HEK293T (cell line): ENCODE results near the gene AKT3.

ENCODE experiments used
- CTCF ChIA-PET: fragments of 350-600 bp; formaldehyde crosslinking; extraction: SDS; loops from one replicate; lab custom pipeline; 2021; ENCODE audit warnings: antibody characterized with exemption, inconsistent platforms; lab: Yijun Ruan, JAX
- POLR2A ChIA-PET: fragments of 350-600 bp; formaldehyde crosslinking; extraction: SDS; loops from one replicate; lab custom pipeline; 2020; ENCODE audit warnings: antibody characterized with exemption, inconsistent platforms; lab: Yijun Ruan, JAX
- DNase-seq: peaks from one replicate; pipeline ENCODE4 v3.0.0; 2012; ENCODE audit warnings: mixed read lengths; ENCODE audit errors: extremely low spot score
- ARNT ChIP-seq: fragments of 450-650 bp; IDR thresholded peaks from 2 replicates; pipeline ENCODE4 v1.6.1; 2017; ENCODE audit warnings: mild to moderate bottlenecking
- BHLHE40 ChIP-seq: fragments of 450-650 bp; IDR thresholded peaks from 2 replicates; pipeline ENCODE4 v1.6.1; 2016; ENCODE audit warnings: mild to moderate bottlenecking, moderate library complexity, borderline replicate concordance
- CTBP1 ChIP-seq: fragments of 450-650 bp; IDR thresholded peaks from 2 replicates; pipeline ENCODE4 v1.6.1; 2016; ENCODE audit warnings: borderline replicate concordance
- ELF4 ChIP-seq: fragments of 450-650 bp; IDR thresholded peaks from 2 replicates; pipeline ENCODE4 v1.6.1; 2017; ENCODE audit warnings: antibody characterized with exemption
- FOXA1 ChIP-seq: fragments of 450-650 bp; IDR thresholded peaks from 2 replicates; pipeline ENCODE4 v1.6.1; 2016; ENCODE audit warnings: mild to moderate bottlenecking
- FOXK2 ChIP-seq: fragments of 450-650 bp; IDR thresholded peaks from 2 replicates; pipeline ENCODE4 v1.6.1; 2016; ENCODE audit warnings: mild to moderate bottlenecking
- FOXM1 ChIP-seq: fragments of 450-650 bp; IDR thresholded peaks from 2 replicates; pipeline ENCODE4 v1.6.1; 2017; ENCODE audit warnings: mild to moderate bottlenecking, borderline replicate concordance
- HDGF ChIP-seq: fragments of 450-650 bp; IDR thresholded peaks from 2 replicates; pipeline ENCODE4 v1.6.1; 2017; ENCODE audit warnings: antibody characterized with exemption, borderline replicate concordance
- L3MBTL2 ChIP-seq: fragments of 450-650 bp; conservative IDR thresholded peaks from 2 replicates; pipeline ENCODE4 v1.6.1; 2016; ENCODE audit warnings: mild to moderate bottlenecking
- LEF1 ChIP-seq: fragments of 450-650 bp; IDR thresholded peaks from 2 replicates; pipeline ENCODE4 v1.6.1; 2017; ENCODE audit warnings: mild to moderate bottlenecking, borderline replicate concordance
- NFRKB ChIP-seq: fragments of 450-650 bp; IDR thresholded peaks from 2 replicates; pipeline ENCODE4 v1.6.1; 2016; ENCODE audit warnings: mild to moderate bottlenecking, moderate library complexity
- PKNOX1 ChIP-seq: fragments of 450-650 bp; IDR thresholded peaks from 2 replicates; pipeline ENCODE4 v1.6.1; 2016
- SP1 ChIP-seq: fragments of 450-650 bp; IDR thresholded peaks from 2 replicates; pipeline ENCODE4 v1.6.1; 2017
- SUZ12 ChIP-seq: fragments of 450-650 bp; IDR thresholded peaks from 2 replicates; pipeline ENCODE4 v1.6.1; 2016; ENCODE audit warnings: mild to moderate bottlenecking
- TARDBP ChIP-seq: fragments of 450-650 bp; IDR thresholded peaks from 2 replicates; pipeline ENCODE4 v1.6.1; 2016
- ZNF384 ChIP-seq: fragments of 450-650 bp; IDR thresholded peaks from 2 replicates; pipeline ENCODE4 v1.6.1; 2016

The AKT3 gene

GRCh38 chr1:243585982-243586381 is 264.1 kb downstream of the AKT3 start:
- ChIA-PET CTCF (no interaction called here), POLR2A (no interaction called here)
- TF ChIP-seq PKNOX1 (no peak), FOXA1 (no peak), FOXK2 (no peak), ARNT (no peak), ZNF384 (no peak), SP1 (no peak), HDGF (no peak), LEF1 (no peak), ELF4 (no peak), FOXM1 (no peak), NFRKB (no peak), TARDBP (no peak), BHLHE40 (no peak), SUZ12 (no peak), L3MBTL2 (no peak), CTBP1 (no peak)
- DNase-seq, result no peak

- no peak for TF ChIP-seq L3MBTL2
- TF ChIP-seq SP1, result no peak
- TF ChIP-seq FOXM1, result no peak
- TF ChIP-seq BHLHE40, result no peak
- no peak for TF ChIP-seq FOXA1
- no peak for TF ChIP-seq NFRKB
- POLR2A ChIA-PET, result no interaction called here
- DNase-seq, result no peak
- CTCF ChIA-PET, result no interaction called here
Observed at GRCh38 chr1:243582326-243582725, 267.7 kb downstream of the AKT3 start.

- CTCF ChIA-PET, result no interaction called here
- POLR2A ChIA-PET, result no interaction called here
- no peak for DNase-seq
- TF ChIP-seq FOXK2, result no peak
- no peak for TF ChIP-seq HDGF
- no peak for TF ChIP-seq CTBP1
- TF ChIP-seq FOXM1, result no peak
- TF ChIP-seq NFRKB, result no peak
- TF ChIP-seq ZNF384, result no peak
- TF ChIP-seq ELF4, result no peak
- TF ChIP-seq SP1, result no peak
- no peak for TF ChIP-seq LEF1
- TF ChIP-seq BHLHE40, result no peak
Observed at GRCh38 chr1:243580984-243581383, 269.1 kb downstream of the AKT3 start.

- CTCF ChIA-PET, result no interaction called here
- POLR2A ChIA-PET, result no interaction called here
- TF ChIP-seq L3MBTL2 (no peak), ELF4 (no peak), SP1 (no peak), CTBP1 (no peak), NFRKB (no peak), HDGF (no peak), BHLHE40 (no peak), PKNOX1 (no peak), FOXA1 (no peak), ZNF384 (no peak), FOXM1 (no peak), LEF1 (no peak)
- DNase-seq, result no peak
Observed at GRCh38 chr1:243580072-243580471, 270.0 kb downstream of the AKT3 start.

- TF ChIP-seq FOXM1 (no peak), ZNF384 (no peak), SUZ12 (no peak), CTBP1 (no peak), HDGF (no peak), FOXK2 (no peak), ELF4 (no peak), LEF1 (no peak), FOXA1 (no peak), L3MBTL2 (no peak)
- DNase-seq, result no peak
- POLR2A ChIA-PET, result no interaction called here
- CTCF ChIA-PET, result no interaction called here
Observed at GRCh38 chr1:243575070-243575469, 275.0 kb downstream of the AKT3 start.

- ChIA-PET POLR2A (no interaction called here), CTCF (no interaction called here)
- TF ChIP-seq FOXA1 (no peak), CTBP1 (no peak), SUZ12 (no peak), TARDBP (no peak), NFRKB (no peak)
- DNase-seq, result no peak
Observed at GRCh38 chr1:243572940-243573339, 277.1 kb downstream of the AKT3 start.

GRCh38 chr1:243568793-243569192 is 281.2 kb downstream of the AKT3 start:
- POLR2A ChIA-PET, result no interaction called here
- TF ChIP-seq FOXA1 (no peak), FOXK2 (no peak), SUZ12 (no peak), L3MBTL2 (no peak), BHLHE40 (no peak), NFRKB (no peak), ZNF384 (no peak), HDGF (no peak), CTBP1 (no peak), TARDBP (no peak), ELF4 (no peak), LEF1 (no peak), PKNOX1 (no peak), SP1 (no peak), ARNT (no peak), FOXM1 (no peak)
- no peak for DNase-seq
- CTCF ChIA-PET, result no interaction called here
